NCI-H510A treated with DMSO at 0.1 percent for 48 hours (cell line): ENCODE data around the gene AFF3.

ENCODE experiments used
- DNase-seq: peaks from one replicate; lab custom pipeline; 2025; lab: John Stamatoyannopoulos, UW

AFF3 gene

GRCh38 chr2:100071335-100072043 is 70.9 kb downstream of the AFF3 start:
- no peak for DNase-seq

- DNase-seq = no peak
Observed at GRCh38 chr2:100070078-100070477, 72.3 kb downstream of the AFF3 start.

GRCh38 chr2:100068395-100068794 is 74.0 kb downstream of the AFF3 start:
- no peak for DNase-seq

GRCh38 chr2:100067784-100068183 is 74.6 kb downstream of the AFF3 start:
- no peak for DNase-seq

GRCh38 chr2:100066856-100067255 is 75.5 kb downstream of the AFF3 start:
- DNase-seq = no peak

GRCh38 chr2:100066246-100066645 is 76.1 kb downstream of the AFF3 start:
- no peak for DNase-seq

- DNase-seq = no peak
Observed at GRCh38 chr2:100064592-100065428, 77.6 kb downstream of the AFF3 start.

- DNase-seq = no peak
Observed at GRCh38 chr2:100064165-100064564, 78.2 kb downstream of the AFF3 start.

- no peak for DNase-seq
Observed at GRCh38 chr2:100063459-100063953, 78.9 kb downstream of the AFF3 start.

- DNase-seq = no peak
Observed at GRCh38 chr2:100062336-100062735, 80.1 kb downstream of the AFF3 start.

GRCh38 chr2:100060875-100061274 is 81.5 kb downstream of the AFF3 start:
- no peak for DNase-seq

- DNase-seq = no peak
Observed at GRCh38 chr2:100059638-100060037, 82.8 kb downstream of the AFF3 start.

- DNase-seq = no peak
Observed at GRCh38 chr2:100057901-100058261, 84.5 kb downstream of the AFF3 start.

- no peak for DNase-seq
Observed at GRCh38 chr2:100054426-100054825, 88.0 kb downstream of the AFF3 start.

- DNase-seq = no peak
Observed at GRCh38 chr2:100053087-100053885, 89.1 kb downstream of the AFF3 start.

GRCh38 chr2:100052650-100053049 is 89.7 kb downstream of the AFF3 start:
- peak; percentile 14 for DNase-seq

GRCh38 chr2:100051253-100051652 is 91.1 kb downstream of the AFF3 start:
- no peak for DNase-seq

- DNase-seq = no peak
Observed at GRCh38 chr2:100050685-100051084, 91.7 kb downstream of the AFF3 start.

GRCh38 chr2:100046961-100047947 is 95.1 kb downstream of the AFF3 start:
- no peak for DNase-seq

- DNase-seq = no peak
Observed at GRCh38 chr2:100045000-100045399, 97.4 kb downstream of the AFF3 start.

- DNase-seq = no peak
Observed at GRCh38 chr2:100043891-100044255, 98.5 kb downstream of the AFF3 start.
